GM23248 (cell line): ENCODE measurements around the gene DGKQ. TPM values are rescaled to one million over a fixed set of nuclear protein-coding genes. Genes with fewer than 3 reads are reported as not detected.

ENCODE experiments used
- DNase-seq: peaks from one replicate; pipeline ENCODE4 v3.0.0-alpha.2; 2015
- H2AFZ ChIP-seq: fragments of 200-600 bp; sonication (generic); 2 replicates; pipeline ENCODE4 v1.6.1; 2016; ENCODE audit warnings: antibody characterized with exemption
- H3F3A ChIP-seq: fragments of 200-600 bp; sonication (generic); 2 replicates; pipeline ENCODE4 v1.6.1; 2016; ENCODE audit warnings: mild to moderate bottlenecking, antibody characterized with exemption, mixed run types; ENCODE audit not compliant: insufficient read depth
- H3K27ac ChIP-seq: fragments of 200-600 bp; sonication (generic); 2 replicates; pipeline ENCODE4 v1.5.1; 2016; ENCODE audit warnings: mild to moderate bottlenecking
- H3K27me3 ChIP-seq: fragments of 200-600 bp; sonication (generic); replicated peaks from 2 replicates; pipeline ENCODE4 v1.6.1; 2016; ENCODE audit warnings: mild to moderate bottlenecking; ENCODE audit not compliant: insufficient read depth
- H3K36me3 ChIP-seq: fragments of 200-600 bp; sonication (generic); 2 replicates; pipeline ENCODE4 v1.6.1; 2016; ENCODE audit warnings: low read depth, mild to moderate bottlenecking
- H3K4me1 ChIP-seq: fragments of 200-600 bp; sonication (generic); 2 replicates; pipeline ENCODE4 v1.6.1; 2016; ENCODE audit warnings: mild to moderate bottlenecking; ENCODE audit not compliant: insufficient read depth
- H3K4me2 ChIP-seq: fragments of 200-600 bp; sonication (generic); one replicate; pipeline ENCODE4 v1.6.1; 2016; ENCODE audit warnings: mild to moderate bottlenecking; ENCODE audit not compliant: unreplicated experiment
- H3K4me3 ChIP-seq: fragments of 200-600 bp; sonication (generic); 2 replicates; pipeline ENCODE4 v1.5.1; 2016; ENCODE audit warnings: mild to moderate bottlenecking
- H3K79me2 ChIP-seq: fragments of 200-600 bp; sonication (generic); 2 replicates; pipeline ENCODE4 v1.6.1; 2016; ENCODE audit warnings: mild to moderate bottlenecking; ENCODE audit not compliant: insufficient read depth
- H3K9ac ChIP-seq: fragments of 200-600 bp; sonication (generic); 2 replicates; pipeline ENCODE4 v1.6.1; 2016; ENCODE audit warnings: mild to moderate bottlenecking
- H3K9me2 ChIP-seq: fragments of 200-600 bp; sonication (generic); 2 replicates; pipeline ENCODE4 v1.6.1; 2016; ENCODE audit warnings: mixed run types, mild to moderate bottlenecking, moderate library complexity; ENCODE audit not compliant: insufficient read depth
- H3K9me3 ChIP-seq: fragments of 200-600 bp; sonication (generic); one replicate; pipeline ENCODE4 v1.6.1; 2017; ENCODE audit warnings: low read depth
- H4K20me1 ChIP-seq: fragments of 200-600 bp; sonication (generic); 2 replicates; pipeline ENCODE4 v1.6.0; 2016; ENCODE audit not compliant: insufficient read depth
- EZH2 ChIP-seq: fragments of 200-600 bp; sonication (generic); IDR thresholded peaks from 2 replicates; pipeline ENCODE4 v1.6.1; 2018; ENCODE audit warnings: antibody characterized with exemption, mild to moderate bottlenecking; ENCODE audit not compliant: insufficient read depth, poor library complexity, severe bottlenecking
- EZH2phosphoT487 ChIP-seq: fragments of 200-600 bp; sonication (generic); IDR thresholded peaks from 2 replicates; pipeline ENCODE4 v1.6.1; 2018; ENCODE audit warnings: antibody characterized with exemption, moderate library complexity, mild to moderate bottlenecking, low read depth; ENCODE audit not compliant: insufficient read depth
- WGBS, 2 experiments: methylation state at CpG; one replicate each; pipeline ENCODE4 v1.1.6; 2015 to 2017; ENCODE audit warnings: low lambda C conversion rate in 2 of 2, low coverage in 1 of 2; ENCODE audit errors: missing lambda C conversion rate in 2 of 2; 5-methylcytosine and 5-hydroxymethylcytosine counted together
- in situ Hi-C: fragments of 300-500 bp; cut with MboI; formaldehyde crosslinking; loops from 2 replicates; pipeline ENCODE4 v1.15.0; 2020
- polyA plus RNA-seq: library from polyadenylated mRNA; unstranded; fragments of >200 nt; fragmentation: Nextera tagmentation; extraction: Ambion mirVana; gene quantifications from 2 replicates; pipeline ENCODE4 v1.2.1, GENCODE V29; 2016
- total RNA-seq: library from RNA; depleted of rRNA; stranded (reverse); fragments of >200 nt; shearing (Covaris generic); gene quantifications from 2 replicates; pipeline ENCODE4 v1.2.3, GENCODE V29; 2014

The DGKQ gene
- total and polyA plus RNA-seq, 2 experiments from 2014 or later, result 1.9 to 18.2 TPM

DNA sequence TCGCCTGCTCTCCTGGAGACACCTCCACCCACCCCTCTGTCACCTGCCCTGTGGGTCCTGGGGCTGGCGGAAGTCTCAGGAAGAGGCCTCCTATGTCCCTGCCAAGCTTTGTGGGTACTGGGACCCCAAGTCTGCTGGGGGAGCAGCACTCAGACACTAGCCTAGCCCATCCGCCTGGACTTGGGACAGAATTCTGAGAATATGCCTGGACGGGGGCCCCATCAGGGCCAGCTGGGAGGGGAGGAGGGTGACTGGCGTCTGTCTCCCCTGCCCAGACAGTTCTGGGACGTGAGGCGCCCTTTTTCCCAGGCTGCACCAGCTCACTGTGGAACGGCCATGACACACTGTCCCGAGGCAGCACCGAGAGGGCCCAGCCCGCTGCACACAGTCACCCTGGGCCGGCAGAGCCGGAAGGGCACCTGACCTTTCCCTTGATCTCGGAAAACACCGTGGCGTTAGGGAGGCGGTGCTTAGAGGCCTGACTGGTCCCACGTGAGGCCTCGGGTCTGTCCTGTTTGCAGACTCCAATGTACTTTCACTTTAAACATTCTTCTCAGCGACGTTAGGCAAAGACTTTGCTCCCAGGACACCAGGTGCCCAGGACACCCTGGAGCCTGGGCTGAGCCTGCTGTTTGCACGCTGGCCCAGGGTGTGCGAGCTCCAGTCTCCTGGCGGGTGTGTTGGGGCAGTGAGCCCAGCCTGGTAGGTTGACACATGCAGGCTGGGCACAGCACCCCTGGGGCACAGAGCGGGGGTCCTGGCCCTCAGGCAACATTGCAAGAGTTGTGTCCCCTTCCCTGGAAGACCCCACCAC is 19.1 kb upstream of the DGKQ start:
- Histone ChIP-seq H3K9me3 (no peaks in the 10 kb centered on the region), H3K79me2 (no peaks in the 10 kb centered on the region), H3K4me3 (no peak overlapping the region), H3K9ac (no peak overlapping the region), H3K4me2 (no peak overlapping the region), H3F3A (no peaks in the 10 kb centered on the region), H4K20me1 (no peaks in the 10 kb centered on the region), H3K9me2 (no peaks in the 10 kb centered on the region), H3K4me1 (no peaks in the 10 kb centered on the region), H3K27me3 (peaks cover 5% of the 10 kb centered on the region; the same call in 1 of the 2 replicates), H2AFZ (no peak overlapping the region), H3K36me3 (no peaks in the 10 kb centered on the region), H3K27ac (no peak overlapping the region)
- 84% methylated on average over 25 of the region's 25 CpGs for WGBS, 2 experiments
- TF ChIP-seq EZH2phosphoT487, result no peak
- TF ChIP-seq EZH2, result no peak
- no peak for DNase-seq
- in situ Hi-C loops, result no loop called here

- Histone ChIP-seq H3K9me3 (no peaks in the 10 kb centered on the region), H3K4me1 (no peaks in the 10 kb centered on the region), H3K79me2 (no peaks in the 10 kb centered on the region), H3K9me2 (no peaks in the 10 kb centered on the region), H3K36me3 (no peaks in the 10 kb centered on the region), H3K4me2 (no peak overlapping the region), H4K20me1 (no peaks in the 10 kb centered on the region), H3K27ac (no peak overlapping the region), H2AFZ (no peak overlapping the region), H3K4me3 (no peak overlapping the region), H3K27me3 (0 out of 2 replicates have a peak, but pooled peaks cover under 1% of the 10 kb centered on the region), H3F3A (no peaks in the 10 kb centered on the region), H3K9ac (no peak overlapping the region)
- TF ChIP-seq EZH2phosphoT487 (no peak), EZH2 (no peak)
- in situ Hi-C loops, result no loop called here
- 95 to 96% methylated on average over 40 to 47 of the region's 50 CpGs for WGBS, 2 experiments
- DNase-seq, result no peak
These were observed 18.3 kb upstream of the DGKQ start for GRCh38 chr4:991451-992296.

DNA sequence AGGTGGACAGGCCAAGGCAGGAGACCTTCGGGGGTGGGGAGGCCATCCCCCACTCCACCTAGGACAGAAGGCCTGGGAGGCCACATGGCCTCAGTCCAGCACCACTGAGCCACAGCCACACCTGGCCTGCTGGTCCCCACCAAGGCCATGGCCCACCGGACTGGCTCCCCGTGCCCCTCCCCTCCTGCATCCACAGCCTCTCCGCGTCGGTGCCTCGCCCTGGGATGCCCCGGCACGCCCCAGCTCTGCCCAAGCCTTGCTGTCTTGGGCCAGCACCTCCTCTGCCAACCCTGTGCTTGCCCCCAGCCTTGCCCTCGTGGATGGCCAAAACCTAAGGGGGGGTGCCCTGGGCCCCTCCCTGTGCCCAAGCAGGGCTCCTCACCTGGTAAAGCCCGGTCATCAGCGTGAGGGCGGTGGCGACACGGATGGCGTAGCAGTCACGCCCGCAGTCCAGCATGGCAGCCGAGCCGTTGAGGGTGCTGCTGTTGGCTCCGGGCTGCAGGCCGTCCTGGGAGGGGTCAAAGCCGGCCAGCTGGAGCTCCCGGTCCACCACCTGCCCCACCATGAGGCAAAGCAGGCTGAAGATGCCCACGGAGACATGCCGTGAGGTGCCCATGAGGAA is 17.5 kb upstream of the DGKQ start:
- Histone ChIP-seq H3K27ac (no peak overlapping the region), H3K9me2 (no peaks in the 10 kb centered on the region), H3K9me3 (no peaks in the 10 kb centered on the region), H3K4me3 (no peak overlapping the region), H3K4me1 (peaks cover 6% of the 10 kb centered on the region), H2AFZ (no peak overlapping the region), H4K20me1 (no peaks in the 10 kb centered on the region), H3K27me3 (no peaks in the 10 kb centered on the region), H3F3A (0 out of 2 replicates have a peak, but pooled peaks cover 4% of the 10 kb centered on the region), H3K36me3 (no peaks in the 10 kb centered on the region), H3K79me2 (no peaks in the 10 kb centered on the region), H3K9ac (no peak overlapping the region), H3K4me2 (no peak overlapping the region)
- TF ChIP-seq EZH2 (no peak), EZH2phosphoT487 (no peak)
- WGBS, 2 experiments, result 96% methylated on average over 19 to 26 of the region's 26 CpGs
- DNase-seq, result no peak
- in situ Hi-C loops, result no loop called here
